B cell (primary cell): ENCODE data around the gene EP400. TPM values are rescaled to one million over a fixed set of nuclear protein-coding genes. Genes with fewer than 3 reads are reported as not detected.
"Not testable (repeated sequence)": the region's sequence is repeated elsewhere in the genome, so short reads cannot be mapped to it uniquely, and the experiment has no call there.

Source experiments
- ATAC-seq: fragments of 200-7000 bp; cut with Tn5 transposase; one replicate; pipeline ENCODE4 v1.10.0; 2021; ENCODE audit warnings: low read depth, mild to moderate bottlenecking, moderate number of reproducible peaks, moderate library complexity
- CTCF ChIA-PET: fragments of 350-600 bp; sonication (Branson Sonifier 250); formaldehyde crosslinking; loops from one replicate; lab custom pipeline; 2021; ENCODE audit warnings: antibody characterized with exemption, inconsistent platforms; lab: Charles Lee
- POLR2A ChIA-PET: fragments of 350-600 bp; sonication (Branson Sonifier 250); formaldehyde crosslinking; loops from one replicate; lab custom pipeline; 2021; ENCODE audit warnings: antibody characterized with exemption; lab: Charles Lee
- DNase-seq: peaks from one replicate; pipeline ENCODE4 v3.0.0; 2013
- H2AFZ ChIP-seq: 2 replicates; pipeline ENCODE4 v1.6.1; 2012; ENCODE audit warnings: mild to moderate bottlenecking, low read depth, low read length; ENCODE audit not compliant: insufficient read depth, poor library complexity, severe bottlenecking
- H3K27ac ChIP-seq, 2 donors: 1 replicate in 1 of 2; 2 replicates in 1 of 2; pipeline ENCODE4 v1.5.1; 2012 to 2013; ENCODE audit warnings: low read length in 2 of 2, mild to moderate bottlenecking in 2 of 2, moderate library complexity in 1 of 2
- H3K27me3 ChIP-seq, 4 experiments: fragments of 200-600 bp in 1 of 4; sonication (generic) in 1 of 4; replicated peaks in 1 of 4; 1 replicate in 2 of 4; 2 replicates in 2 of 4; pipeline versions ENCODE4 v1.6.1 to v1.7.0; 2013 to 2016; ENCODE audit warnings: low read length in 3 of 4, mild to moderate bottlenecking in 2 of 4, mixed read lengths in 1 of 4, moderate library complexity in 1 of 4; ENCODE audit not compliant: insufficient read depth in 4 of 4, control insufficient read depth in 3 of 4; ENCODE audit errors: control extremely low read depth in 1 of 4
- H3K36me3 ChIP-seq, 2 experiments: replicated peaks in 1 of 2; 1 replicate in 1 of 2; 2 replicates in 1 of 2; pipeline versions ENCODE4 v1.6.1 to v1.7.1; 2013; ENCODE audit warnings: low read length in 1 of 2; ENCODE audit not compliant: insufficient read depth in 2 of 2, control insufficient read depth in 1 of 2; ENCODE audit errors: control extremely low read depth in 1 of 2, extremely low read depth in 1 of 2
- H3K4me1 ChIP-seq, 2 donors: fragments of 200-600 bp in 1 of 2; sonication (generic) in 1 of 2; 1 replicate in 1 of 2; 2 replicates in 1 of 2; pipeline versions ENCODE4 v1.5.1 to v1.6.1; 2013 to 2017; ENCODE audit warnings: low read length in 2 of 2; ENCODE audit not compliant: control insufficient read depth in 2 of 2, insufficient read depth in 2 of 2
- H3K4me2 ChIP-seq: replicated peaks from 2 replicates; pipeline ENCODE3; 2012; ENCODE audit warnings: mild to moderate bottlenecking, low read depth, low read length; ENCODE audit not compliant: poor library complexity, severe bottlenecking
- H3K4me3 ChIP-seq, 5 experiments: fragments of 200-600 bp in 1 of 5; sonication (generic) in 1 of 5; 1 replicate in 3 of 5; 2 replicates in 2 of 5; pipeline versions ENCODE4 v1.5.1 to v1.7.0; 2011 to 2016; ENCODE audit warnings: low read length in 4 of 5, mild to moderate bottlenecking in 4 of 5, low read depth in 2 of 5, control low read depth in 1 of 5, moderate library complexity in 1 of 5; ENCODE audit not compliant: insufficient read depth in 1 of 5; ENCODE audit errors: control extremely low read depth in 1 of 5, extremely low read depth in 1 of 5
- H3K79me2 ChIP-seq: fragments of 200-600 bp; sonication (generic); one replicate; pipeline ENCODE4 v1.6.0; 2016; ENCODE audit warnings: low read length; ENCODE audit not compliant: control insufficient read depth, insufficient read depth
- H3K9ac ChIP-seq: fragments of 200-600 bp; sonication (generic); 2 replicates; pipeline ENCODE4 v1.6.1; 2017; ENCODE audit warnings: mild to moderate bottlenecking, low read length, moderate library complexity
- H3K9me3 ChIP-seq, 3 donors: one replicate each; pipeline versions ENCODE4 v1.6.1 to v1.7.1; 2013; ENCODE audit warnings: low read length in 2 of 3; ENCODE audit not compliant: control insufficient read depth in 2 of 3, insufficient read depth in 1 of 3; ENCODE audit errors: control extremely low read depth in 1 of 3
- H4K20me1 ChIP-seq: 2 replicates; pipeline ENCODE4 v1.6.0; 2012; ENCODE audit warnings: mild to moderate bottlenecking, low read length; ENCODE audit not compliant: insufficient read depth, control insufficient read depth, poor library complexity, severe bottlenecking
- H3K27ac Mint-ChIP-seq: one replicate; pipeline ENCODE4 v1.8.0; 2021; ENCODE audit warnings: mixed read lengths
- H3K27me3 Mint-ChIP-seq: one replicate; pipeline ENCODE4 v1.8.0; 2021; ENCODE audit warnings: mixed read lengths
- H3K4me1 Mint-ChIP-seq: one replicate; pipeline ENCODE4 v1.8.0; 2021; ENCODE audit warnings: mixed read lengths
- H3K4me3 Mint-ChIP-seq: one replicate; pipeline ENCODE4 v1.8.0; 2021; ENCODE audit warnings: mixed read lengths
- H3K9me3 Mint-ChIP-seq: one replicate; pipeline ENCODE4 v1.8.0; 2022; ENCODE audit warnings: mixed read lengths; ENCODE audit not compliant: insufficient read depth
- CTCF ChIP-seq: fragments of 200-600 bp; IDR thresholded peaks from one replicate; pipeline ENCODE4 v1.8.0; 2022; ENCODE audit warnings: antibody characterized with exemption, mild to moderate bottlenecking
- EZH2 ChIP-seq: IDR thresholded peaks from 2 replicates; pipeline ENCODE4 v1.6.1; 2012; ENCODE audit warnings: borderline replicate concordance, low read depth, mild to moderate bottlenecking, moderate library complexity, low read length; ENCODE audit not compliant: insufficient read depth, poor library complexity, severe bottlenecking
- WGBS: methylation state at CpG from one replicate; pipeline ENCODE4 v1.1.5; 2013; ENCODE audit warnings: missing lambda C conversion rate; ENCODE audit not compliant: insufficient coverage; 5-methylcytosine and 5-hydroxymethylcytosine counted together
- intact Hi-C: fragments of 100-400 bp; cut with micrococcal nuclease; formaldehyde crosslinking; loops from one replicate; pipeline ENCODE4 v1.10.0; 2022
- polyA plus RNA-seq: library from polyadenylated mRNA; depleted of rRNA; stranded (reverse); fragments of >200 nt; gene quantifications from 2 replicates; pipeline ENCODE4 v1.2.3, GENCODE V29; 2012
- total RNA-seq, 2 donors: library from RNA; stranded (reverse); fragments of 120-200 nt in 1 of 2; gene quantifications; 1 replicate in 1 of 2; 2 replicates in 1 of 2; pipeline versions ENCODE4 v1.2.3 to v1.2.4, GENCODE V29; 2013 to 2022

EP400 gene
- total and polyA plus RNA-seq, 2 donors (not counting 1 experiment from before 2014, with no cell fraction given), result 17.3 to 82.2 TPM

GRCh38 chr12:132049442-132049841, 99.7 kb downstream of the EP400 start:
- Mint-ChIP-seq H3K27ac (no peak overlapping the region), H3K4me1 (peaks cover 7% of the 10 kb centered on the region)
- CTCF ChIA-PET, result no interaction called here

GRCh38 chr12:132049876-132050275, 100.1 kb downstream of the EP400 start:
- no peaks in the 10 kb centered on the region for H3K9me3 Mint-ChIP-seq
- Histone ChIP-seq H3K79me2 (no peaks in the 10 kb centered on the region), H2AFZ (no peak overlapping the region), H3K4me2 (no peak overlapping the region), H3K9me3 (peaks cover 0 to 2% (median 0%) of the 10 kb centered on the region in 3 donors), H3K4me3 (no peak overlapping the region), H3K27ac (no peak overlapping the region), H3K36me3 (peaks cover 2 to 75% of the 10 kb centered on the region in 2 experiments), H3K4me1 (no peaks in the 10 kb centered on the region), H3K9ac (no peak overlapping the region), H4K20me1 (no peaks in the 10 kb centered on the region), H3K27me3 (no peaks in the 10 kb centered on the region)
- H3K27me3 Mint-ChIP-seq, result no peaks in the 10 kb centered on the region
- no peak overlapping the region for H3K4me3 Mint-ChIP-seq
- TF ChIP-seq EZH2 (no peak), CTCF (no peak)
- DNase-seq (no peak), ATAC-seq (no peak)
- intact Hi-C loops, result no loop called here
- whole genome bisulfite sequencing, result 96% methylated on average over 12 of the region's 14 CpGs
- ChIA-PET CTCF (no interaction called here), POLR2A (no interaction called here)
- H3K27ac Mint-ChIP-seq, result no peak overlapping the region
- H3K4me1 Mint-ChIP-seq, result peaks cover 9% of the 10 kb centered on the region

More at GRCh38 chr12:132049442-132049841, 99.7 kb downstream of the EP400 start:
- no peak overlapping the region for H3K4me3 ChIP-seq
- H3K9ac ChIP-seq, result no peak overlapping the region
- Mint-ChIP-seq H3K4me3 (no peak overlapping the region), H3K9me3 (no peaks in the 10 kb centered on the region), H3K27me3 (no peaks in the 10 kb centered on the region)
- H3K27me3 ChIP-seq, result no peaks in the 10 kb centered on the region
- no peak overlapping the region for H3K27ac ChIP-seq
- no peak for ATAC-seq
- DNase-seq, result no peak
- H2AFZ ChIP-seq, result no peak overlapping the region
- H3K36me3 ChIP-seq, result peaks cover 2 to 75% of the 10 kb centered on the region in 2 experiments
- peaks cover 0 to 2% (median 0%) of the 10 kb centered on the region in 3 donors for H3K9me3 ChIP-seq
- H3K4me1 ChIP-seq, result no peaks in the 10 kb centered on the region
- no peak for TF ChIP-seq EZH2
- TF ChIP-seq CTCF, result no peak
- H3K79me2 ChIP-seq, result no peaks in the 10 kb centered on the region
- POLR2A ChIA-PET, result no interaction called here
- H4K20me1 ChIP-seq, result no peaks in the 10 kb centered on the region
- no peak overlapping the region for H3K4me2 ChIP-seq
- intact Hi-C loops, result no loop called here
- 95% methylated on average over 2 of the region's 2 CpGs for WGBS

- H3K9me3 ChIP-seq, ATAC-seq, intact Hi-C loops, H3K4me3 Mint-ChIP-seq, H3K9me3 Mint-ChIP-seq, H3K79me2 ChIP-seq, H3K4me3 ChIP-seq, H3K4me2 ChIP-seq, DNase-seq, H3K27me3 Mint-ChIP-seq, H3K9ac ChIP-seq, CTCF ChIA-PET, H2AFZ ChIP-seq, H3K27ac ChIP-seq, POLR2A ChIA-PET, H3K27me3 ChIP-seq, H3K27ac Mint-ChIP-seq, H4K20me1 ChIP-seq: not testable (repeated sequence)
- Histone ChIP-seq H3K4me1 (peaks cover 12 to 14% of the 10 kb centered on the region in 2 donors), H3K36me3 (peaks cover 0 to 69% of the 10 kb centered on the region in 2 experiments)
- 96% methylated on average over 6 of the region's 13 CpGs for WGBS
- H3K4me1 Mint-ChIP-seq, result peaks cover 25% of the 10 kb centered on the region
These were observed 102.0 kb downstream of the EP400 start for GRCh38 chr12:132051718-132052117.
